GM10266 (cell line): ENCODE results near the gene CYB561D1.

Experiments used
- DNase-seq: peaks from one replicate; pipeline ENCODE4 v3.0.0; 2012; ENCODE audit errors: extremely low spot score
- CTCF ChIP-seq: IDR thresholded peaks from 2 replicates; pipeline ENCODE4 v1.5.1; 2012; ENCODE audit warnings: mild to moderate bottlenecking, low read depth; ENCODE audit not compliant: control insufficient read depth, insufficient read depth; ENCODE audit errors: missing control alignments

CYB561D1 gene

DNA sequence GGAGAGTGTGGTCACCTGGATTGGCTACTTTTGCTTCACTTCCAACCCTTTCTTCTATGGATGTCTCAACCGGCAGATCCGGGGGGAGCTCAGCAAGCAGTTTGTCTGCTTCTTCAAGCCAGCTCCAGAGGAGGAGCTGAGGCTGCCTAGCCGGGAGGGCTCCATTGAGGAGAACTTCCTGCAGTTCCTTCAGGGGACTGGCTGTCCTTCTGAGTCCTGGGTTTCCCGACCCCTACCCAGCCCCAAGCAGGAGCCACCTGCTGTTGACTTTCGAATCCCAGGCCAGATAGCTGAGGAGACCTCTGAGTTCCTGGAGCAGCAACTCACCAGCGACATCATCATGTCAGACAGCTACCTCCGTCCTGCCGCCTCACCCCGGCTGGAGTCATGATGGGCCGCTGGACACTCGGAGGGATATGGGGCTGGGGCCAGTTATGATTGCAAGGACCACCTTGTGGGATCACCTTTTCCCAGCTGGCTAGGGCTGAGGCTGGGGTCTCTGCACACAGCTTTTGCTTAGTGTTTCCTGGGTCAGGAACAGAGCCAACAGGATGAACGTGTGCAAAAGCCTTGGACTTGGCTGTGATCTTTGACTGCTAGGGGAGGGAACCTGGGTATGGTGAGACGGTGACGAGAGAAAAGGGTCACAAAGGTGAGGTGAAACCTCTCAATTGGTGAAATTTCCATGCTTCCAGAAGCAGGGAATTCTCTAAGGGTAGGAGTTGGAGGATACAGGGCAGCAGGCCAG is 50.3 kb downstream of the CYB561D1 start:
- no peak for DNase-seq
- TF ChIP-seq CTCF = no peak

GRCh38 chr1:109546311-109547109 is 52.6 kb downstream of the CYB561D1 start:
- peak; percentile 83 for TF ChIP-seq CTCF

GRCh38 chr1:109547463-109548320 is 53.8 kb downstream of the CYB561D1 start:
- no peak for TF ChIP-seq CTCF
- DNase-seq = no peak

More at GRCh38 chr1:109546311-109547109, 52.6 kb downstream of the CYB561D1 start:
- peak; percentile 90 for DNase-seq

DNA sequence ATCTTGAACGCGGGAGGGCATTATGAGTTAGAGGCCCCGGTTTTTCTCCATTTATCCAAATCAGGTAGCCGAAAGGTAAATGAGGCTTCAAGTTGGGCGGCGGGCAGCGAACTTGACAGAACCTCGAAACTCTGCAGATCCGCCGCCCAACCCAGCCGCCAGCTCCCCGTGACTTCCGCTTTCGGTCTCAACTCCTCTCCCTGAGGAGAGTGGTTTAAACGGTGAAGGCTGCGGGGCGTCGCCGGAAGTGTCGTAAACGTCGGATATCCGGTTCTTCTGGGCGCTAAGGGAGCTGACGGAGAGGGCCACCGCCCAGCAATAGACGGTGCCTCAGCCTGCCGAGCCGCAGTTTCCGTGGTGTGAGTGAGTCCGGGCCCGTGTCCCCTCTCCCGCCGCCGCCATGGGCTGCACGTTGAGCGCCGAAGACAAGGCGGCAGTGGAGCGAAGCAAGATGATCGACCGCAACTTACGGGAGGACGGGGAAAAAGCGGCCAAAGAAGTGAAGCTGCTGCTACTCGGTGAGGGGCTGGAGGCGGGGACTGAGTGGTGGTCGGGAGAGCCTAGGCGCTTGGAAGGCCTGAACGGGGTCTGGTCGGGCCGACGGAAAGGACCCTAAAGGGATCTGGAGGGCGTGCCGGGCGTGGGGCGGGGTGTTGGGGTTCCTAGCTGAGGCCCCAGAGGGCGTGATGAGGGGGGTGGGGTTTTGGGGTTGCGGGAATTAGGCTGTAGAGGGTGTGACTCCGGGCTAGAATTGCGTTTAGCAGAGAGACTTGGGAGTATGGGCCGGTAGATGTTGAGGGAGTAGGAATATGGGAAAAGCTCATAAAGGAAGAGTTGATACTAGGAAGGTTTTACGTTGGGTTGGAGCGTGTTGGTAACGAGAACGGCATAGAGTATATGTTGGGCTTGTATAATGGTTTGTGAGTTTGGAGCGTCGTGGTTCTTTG is 54.7 kb downstream of the CYB561D1 start, which contains the start of gene GNAI3:
TSS of gene GNAI3 (plus strand) at position 295 of the 947 bp plus-strand sequence. CDS start at position 401, 106 bp downstream.
- peak; percentile 89 for DNase-seq
- TF ChIP-seq CTCF = no peak
